Hindlimb muscle (tissue), 1 donor: ENCODE measurements around the gene SLC6A1. TPM values are rescaled to one million over a fixed set of nuclear protein-coding genes. Genes with fewer than 3 reads are reported as not detected.

ENCODE experiments used
- DNase-seq: peaks from one replicate; pipeline ENCODE4 v3.0.0-alpha.2; 2013
- polyA plus RNA-seq: library from polyadenylated mRNA; unstranded; fragments of 120-200 nt; gene quantifications from one replicate; pipeline ENCODE4 v1.2.1, GENCODE V29; 2013; ENCODE audit not compliant: insufficient read length

SLC6A1 gene
- polyA plus RNA-seq, 1 donor = 2.1 TPM

- no peak for DNase-seq
Observed at GRCh38 chr3:10972072-10972782, 20.3 kb upstream of the SLC6A1 start.

DNA sequence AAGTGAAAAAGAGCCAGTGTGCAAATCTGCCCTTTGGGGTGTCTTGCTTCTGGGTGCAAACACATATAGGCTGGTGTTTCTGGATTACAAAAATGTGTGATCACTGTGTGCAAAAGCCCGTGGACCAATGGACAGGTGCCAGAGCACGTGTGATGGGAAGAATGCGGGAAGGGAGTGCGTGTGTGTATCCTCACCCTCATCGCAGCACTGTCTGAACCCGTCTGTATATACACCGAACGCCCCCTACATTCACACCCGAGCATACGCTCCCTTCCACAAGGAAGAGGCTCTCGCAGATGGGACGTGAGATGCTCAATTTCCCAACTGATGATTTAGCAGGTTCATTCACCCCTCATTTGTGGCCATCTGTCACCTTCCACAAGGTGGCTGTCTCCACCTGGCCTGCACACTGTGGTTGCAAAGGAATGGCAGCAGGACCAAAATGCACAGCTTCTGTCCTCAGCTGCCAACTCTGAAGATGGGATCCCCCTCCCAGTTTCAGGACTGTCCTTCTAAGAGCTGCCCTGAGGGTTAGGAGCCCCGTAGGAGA is 19.4 kb upstream of the SLC6A1 start:
- DNase-seq = no peak

GRCh38 chr3:10974131-10974530 is 18.4 kb upstream of the SLC6A1 start:
- DNase-seq = no peak

DNA sequence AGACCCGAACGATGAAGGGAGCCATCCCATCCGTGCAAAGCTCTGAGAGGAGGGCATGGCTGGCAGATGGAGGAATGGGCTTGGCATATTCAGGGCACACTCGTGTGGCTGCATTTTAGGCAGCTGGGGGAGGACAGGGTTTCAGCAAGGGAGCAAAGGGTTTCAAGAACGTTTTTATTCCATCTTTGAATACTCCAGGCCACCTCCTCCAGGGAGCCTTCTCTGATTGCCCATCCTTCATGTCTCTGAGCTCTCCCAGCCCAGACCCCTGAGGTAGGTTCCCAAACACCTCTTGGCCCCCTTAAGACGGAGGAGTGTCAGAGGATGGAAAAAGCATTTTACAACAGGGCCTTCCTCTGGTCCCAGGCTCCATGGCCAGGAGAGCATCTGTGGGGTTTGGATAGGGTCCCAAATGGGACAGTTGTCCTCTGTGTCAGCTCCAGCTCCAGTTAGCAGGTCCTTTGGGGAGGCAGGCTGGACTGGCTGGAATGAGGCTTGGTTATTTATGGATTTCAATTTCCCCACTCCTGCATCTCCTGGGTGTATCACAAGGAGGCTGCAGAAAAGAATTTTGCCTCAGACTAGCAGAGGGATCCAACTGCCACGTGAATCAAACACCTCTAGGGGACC is 17.7 kb upstream of the SLC6A1 start:
- no peak for DNase-seq

DNA sequence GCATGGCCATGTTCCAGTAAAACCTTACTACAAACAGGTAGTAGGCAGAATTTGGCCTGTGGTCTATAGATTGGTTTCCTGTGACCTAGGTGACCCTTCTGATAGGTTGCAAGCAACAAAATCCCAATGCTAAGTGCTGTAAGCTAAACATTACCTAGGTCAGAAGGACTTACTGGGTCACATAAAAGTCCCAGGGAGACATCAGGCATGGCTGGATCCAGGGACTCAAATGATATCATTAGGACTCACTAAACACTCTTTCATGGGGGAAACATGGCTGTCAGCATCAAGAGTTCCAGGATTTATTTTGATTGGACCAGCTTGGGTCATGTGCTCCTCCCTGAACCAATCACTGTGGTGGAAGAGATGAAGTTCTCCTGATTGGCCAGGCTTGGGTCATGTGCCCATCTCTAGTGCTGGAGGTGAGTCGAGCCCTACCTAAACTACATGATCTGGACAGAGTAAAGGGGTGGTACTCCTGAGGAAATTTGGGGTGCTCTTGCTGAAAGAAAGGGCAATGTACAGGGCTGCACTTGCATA is 16.8 kb upstream of the SLC6A1 start:
- DNase-seq = no peak

GRCh38 chr3:10976770-10977169 is 15.8 kb upstream of the SLC6A1 start:
- no peak for DNase-seq

DNA sequence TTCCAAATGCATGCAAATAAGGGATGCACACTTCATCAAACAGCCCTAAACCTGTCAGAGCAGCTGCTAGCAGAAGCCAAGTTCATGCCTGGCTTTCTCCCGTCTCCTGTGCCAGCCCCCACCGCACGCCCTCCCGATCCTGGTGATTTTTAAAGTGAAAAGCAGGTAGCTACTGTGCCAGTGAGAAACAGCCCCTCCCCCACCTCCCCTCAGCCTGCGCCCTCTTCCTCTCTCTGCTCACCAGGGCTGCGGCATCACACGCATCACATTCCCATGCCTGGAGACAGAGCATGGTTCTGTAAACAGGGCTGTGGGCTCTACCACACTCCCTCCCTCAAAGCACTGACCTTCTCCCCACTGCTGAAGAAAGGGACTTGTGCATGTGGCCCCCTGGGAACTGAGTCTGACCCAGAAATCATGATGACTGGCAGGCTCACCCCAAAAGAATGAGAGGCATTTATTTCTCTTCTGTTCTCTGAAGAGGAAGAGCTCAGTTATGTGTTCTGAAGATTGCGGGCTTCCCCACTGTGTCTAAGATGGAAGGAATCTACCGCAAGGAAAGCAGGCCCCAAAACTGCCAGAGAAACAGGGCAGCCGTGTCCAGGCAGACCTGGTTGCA is 14.5 kb upstream of the SLC6A1 start:
- DNase-seq = no peak

DNA sequence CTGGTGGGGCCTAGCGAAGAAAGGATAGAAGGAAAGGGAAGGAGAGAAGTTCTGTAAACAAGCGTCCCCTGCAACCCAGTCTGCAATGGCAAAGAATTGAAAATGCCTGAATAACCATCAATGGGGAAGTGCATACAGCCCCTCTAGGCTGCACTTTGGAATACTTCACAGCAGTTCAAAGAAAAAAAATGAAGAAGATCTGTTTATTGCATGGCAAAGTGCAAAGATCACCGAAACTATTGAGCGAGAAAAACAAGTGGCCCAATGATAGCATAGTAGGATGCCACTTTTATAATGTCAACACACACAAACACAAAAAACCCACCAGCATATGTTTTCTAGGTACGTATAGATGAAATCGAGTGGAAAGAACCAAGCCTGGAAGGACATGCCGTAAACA is 13.6 kb upstream of the SLC6A1 start:
- no peak for DNase-seq

- no peak for DNase-seq
Observed at GRCh38 chr3:10980312-10980711, 12.2 kb upstream of the SLC6A1 start.

DNA sequence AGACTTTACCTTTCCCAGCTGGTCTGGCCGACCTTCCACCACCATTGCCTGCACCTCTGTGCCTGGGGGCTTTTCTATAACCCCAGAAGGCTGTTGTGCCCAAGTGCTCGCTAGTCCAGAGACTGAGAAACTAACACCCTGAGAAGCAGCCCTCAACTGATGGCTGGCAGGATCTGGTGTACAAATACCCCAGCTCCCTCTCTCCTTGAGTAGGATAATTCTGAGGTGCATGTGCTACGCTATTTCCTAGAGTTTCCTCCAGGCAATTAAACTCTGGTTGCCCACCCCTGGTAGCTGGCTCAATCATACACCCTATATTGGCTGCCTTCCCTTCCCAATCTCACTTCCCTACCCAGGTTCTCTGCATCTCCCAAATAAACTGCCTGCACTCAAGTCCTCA is 11.5 kb upstream of the SLC6A1 start:
- DNase-seq = no peak

GRCh38 chr3:10981961-10982360 is 10.6 kb upstream of the SLC6A1 start:
- DNase-seq = no peak

DNA sequence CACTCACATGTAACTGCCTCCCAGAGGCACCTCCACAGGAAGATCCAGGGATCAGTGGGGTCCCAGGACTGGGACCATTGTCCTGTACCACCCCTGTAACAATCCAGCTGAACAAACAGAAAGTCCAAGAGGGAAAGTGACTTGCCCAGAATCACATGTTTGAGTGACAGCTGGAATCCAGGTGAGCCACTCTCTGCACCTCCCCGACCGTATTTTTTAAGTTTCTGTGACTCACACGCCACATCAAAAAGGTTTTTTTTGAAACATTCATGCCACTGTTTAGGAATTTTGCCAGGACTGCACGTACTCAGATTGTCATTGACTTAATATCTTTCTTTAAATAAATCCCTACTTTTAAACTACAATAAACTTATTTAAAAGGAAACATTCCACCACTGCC is 9.8 kb upstream of the SLC6A1 start:
- DNase-seq = no peak

- peak; percentile 25 for DNase-seq
Observed at GRCh38 chr3:10983219-10983916, 9.2 kb upstream of the SLC6A1 start.

DNA sequence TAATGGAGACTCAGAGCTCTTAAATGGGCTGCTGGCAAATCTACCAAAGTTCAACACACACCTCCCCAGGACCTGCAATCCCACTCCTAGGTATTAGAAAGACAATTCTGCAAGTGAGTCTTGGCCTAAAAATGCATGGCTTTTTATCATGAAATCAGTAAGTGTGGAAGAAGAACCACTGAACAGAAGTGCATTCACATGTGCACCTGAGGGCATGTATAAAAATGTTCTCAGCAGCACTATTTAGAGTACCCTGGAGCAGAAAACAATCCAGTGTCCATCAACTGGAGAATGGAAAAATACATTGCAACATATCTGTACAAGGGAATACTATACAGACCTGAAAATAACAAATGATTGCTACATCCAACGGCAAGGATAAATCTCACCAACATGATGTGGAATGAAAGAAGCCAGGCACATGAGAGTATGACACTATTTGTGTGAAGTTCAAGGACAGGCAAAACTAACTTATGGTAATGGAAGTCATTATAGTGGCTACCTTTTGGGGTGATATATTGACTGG is 8.1 kb upstream of the SLC6A1 start:
- DNase-seq = no peak

DNA sequence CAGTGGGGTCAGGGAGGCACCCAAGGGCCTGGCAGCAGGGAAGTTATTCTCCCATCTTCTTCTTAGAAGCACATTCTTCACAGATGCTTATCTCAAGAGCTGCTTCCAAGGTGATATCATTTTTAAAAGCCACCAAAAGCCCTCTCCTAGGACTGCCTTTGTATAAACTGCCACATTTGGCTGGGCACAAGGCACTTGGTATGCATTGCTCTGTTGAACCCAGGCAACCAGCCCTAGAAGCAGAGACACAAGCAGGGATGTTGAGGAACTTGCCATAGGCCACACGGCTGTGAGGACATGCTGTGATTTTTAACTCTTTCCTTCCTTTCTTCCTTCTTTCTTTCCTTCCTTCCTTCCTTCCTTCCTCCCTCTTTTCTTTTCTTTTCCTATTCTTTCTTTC is 7.4 kb upstream of the SLC6A1 start:
- DNase-seq = no peak

- DNase-seq = no peak
Observed at GRCh38 chr3:10986592-10986991, 6.0 kb upstream of the SLC6A1 start.

DNA sequence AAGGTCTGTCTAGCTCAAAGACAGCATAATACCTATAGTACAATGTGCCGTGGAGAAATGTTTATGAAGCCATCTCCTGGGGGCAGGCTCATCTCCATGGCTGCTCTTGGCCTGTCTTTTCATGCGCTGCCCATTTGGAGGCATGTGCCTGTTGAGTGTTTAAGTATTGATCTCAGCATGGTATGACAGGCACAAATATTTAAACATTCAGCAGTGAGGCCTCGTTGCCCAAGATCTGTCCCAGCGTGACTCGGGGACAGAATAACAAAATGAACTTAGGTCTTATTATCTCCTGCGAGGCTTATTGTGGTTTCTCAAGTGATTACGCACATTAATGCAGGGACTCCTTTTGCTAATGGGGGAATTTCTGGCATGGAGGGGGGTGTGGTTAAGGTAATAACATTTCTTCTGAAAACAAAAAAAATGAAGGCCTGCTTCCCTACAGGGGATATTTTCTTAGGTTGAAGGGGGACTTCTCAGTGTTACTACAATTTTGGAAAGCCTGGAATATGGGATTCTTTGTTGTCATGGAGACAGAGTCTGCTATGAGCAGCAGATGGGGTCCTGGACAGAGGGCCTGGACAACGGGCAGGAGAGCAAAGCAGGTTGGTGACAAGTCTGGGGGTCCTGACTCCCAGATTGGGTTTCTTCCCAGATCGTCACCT is 4.4 kb upstream of the SLC6A1 start:
- DNase-seq = no peak

DNA sequence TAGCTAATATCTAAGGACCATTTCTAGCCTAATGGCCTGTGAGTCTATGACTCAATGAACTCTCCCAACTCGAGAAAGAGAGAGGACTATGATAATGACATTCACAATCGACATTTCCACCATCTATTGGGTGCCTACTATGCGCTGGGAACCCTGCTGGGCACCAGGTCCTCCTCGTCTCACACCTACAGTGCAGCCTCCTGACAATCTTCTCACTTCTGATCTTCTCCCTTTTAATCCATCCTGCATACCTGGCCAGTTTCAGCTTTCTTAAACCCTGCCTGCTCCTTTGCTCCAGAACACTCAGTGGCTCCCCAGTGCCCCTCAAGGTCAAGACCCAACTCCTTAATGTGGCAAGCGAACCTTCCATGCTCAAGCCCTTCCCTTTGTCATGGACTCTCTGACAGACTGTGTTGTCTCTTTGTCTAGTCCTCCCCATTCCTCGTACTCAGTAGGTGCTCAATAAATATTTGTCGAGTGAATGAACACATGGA is 3.5 kb upstream of the SLC6A1 start:
- no peak for DNase-seq

- no peak for DNase-seq
Observed at GRCh38 chr3:10992943-10993728, 588 bp downstream of the SLC6A1 start.

GRCh38 chr3:10993729-10994065 is 1.1 kb downstream of the SLC6A1 start:
- no peak for DNase-seq

DNA sequence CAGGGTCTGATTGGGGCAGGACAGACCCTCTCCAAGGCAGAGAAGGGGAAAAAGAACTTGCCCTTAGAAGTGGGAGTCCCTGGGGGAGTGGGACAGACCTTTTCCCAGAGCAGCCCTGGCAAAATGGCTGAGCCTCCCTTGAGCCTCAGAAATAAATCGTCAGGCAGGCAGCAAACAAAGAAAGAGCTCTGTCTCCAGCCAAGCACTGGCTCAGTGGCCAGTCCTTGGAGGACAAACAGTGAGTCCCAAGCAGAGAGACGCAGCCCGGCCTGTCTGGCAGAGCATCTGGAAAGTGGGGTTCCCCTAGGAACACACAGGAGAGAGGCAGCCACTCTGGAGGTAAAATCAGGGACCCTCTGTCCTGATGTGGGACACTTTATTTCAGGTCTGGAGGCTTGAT is 1.8 kb downstream of the SLC6A1 start:
- DNase-seq = no peak
